Endothelial cell of umbilical vein (primary cell): ENCODE results near the gene CCHCR1. TPM values are rescaled to one million over a fixed set of nuclear protein-coding genes. Genes with fewer than 3 reads are reported as not detected.

Experiments
- BruUV-seq: library from RNA; stranded (reverse); fragments of 400-500 nt; replicated peaks from 2 replicates; lab custom pipeline; 2021; lab: Mats Ljungman, UMichigan
- CTCF ChIA-PET: fragments of 300-600, 350-600 bp; sonication (Branson Sonifier 250); formaldehyde crosslinking; loops from one replicate; lab custom pipeline; 2021; ENCODE audit warnings: antibody characterized with exemption, inconsistent platforms; lab: Charles Lee
- POLR2A ChIA-PET: fragments of 300-600, 350-600 bp; sonication (Branson Sonifier 250); formaldehyde crosslinking; loops from one replicate; lab custom pipeline; 2021; ENCODE audit warnings: antibody characterized with exemption, inconsistent platforms; lab: Charles Lee
- DNase-seq: peaks from one replicate; pipeline ENCODE4 v3.0.0-alpha.2; 2011; ENCODE audit warnings: low read depth, low spot score
- FAIRE-seq: peaks from 2 replicates; lab custom pipeline; 2011; peaks lifted over from hg19 to GRCh38; lab: Jason Lieb, UNC
- H2AFZ ChIP-seq: 2 replicates; pipeline ENCODE4 v1.6.0; 2012; ENCODE audit warnings: low read depth, low read length, control low read depth, inconsistent platforms
- H3K27ac ChIP-seq: 2 replicates; pipeline ENCODE4 v1.5.1; 2011; ENCODE audit warnings: low read depth, mild to moderate bottlenecking, control low read depth, low read length, moderate library complexity; ENCODE audit not compliant: insufficient read depth
- H3K27me3 ChIP-seq, 2 experiments: 2 replicates each; pipeline versions ENCODE4 v1.6.0 to v1.6.1; 2011; ENCODE audit warnings: low read length in 2 of 2, mixed read lengths in 1 of 2; ENCODE audit not compliant: control insufficient read depth in 2 of 2, insufficient read depth in 2 of 2
- H3K36me3 ChIP-seq, 2 experiments: 2 replicates in 1 of 2; 3 replicates in 1 of 2; pipeline ENCODE4 v1.5.1; 2011; ENCODE audit warnings: low read length in 2 of 2, mild to moderate bottlenecking in 1 of 2, moderate library complexity in 1 of 2; ENCODE audit not compliant: control insufficient read depth in 2 of 2, insufficient read depth in 2 of 2; ENCODE audit errors: extremely low read depth in 1 of 2
- H3K4me1 ChIP-seq: 3 replicates; pipeline ENCODE4 v1.5.1; 2011; ENCODE audit warnings: mild to moderate bottlenecking, low read length; ENCODE audit not compliant: control insufficient read depth, insufficient read depth; ENCODE audit errors: extremely low read depth
- H3K4me2 ChIP-seq: 2 replicates; pipeline ENCODE4 v1.6.1; 2011; ENCODE audit warnings: low read length, control low read depth, mixed read lengths; ENCODE audit not compliant: insufficient read depth
- H3K4me3 ChIP-seq, 3 experiments: fragments of 200-600 bp in 1 of 3; sonication (generic), shearing (Covaris generic) in 1 of 3; replicated peaks in 1 of 3; 2 replicates each; pipeline ENCODE4 v1.5.1; 2011 to 2016; ENCODE audit warnings: control low read depth in 3 of 3, low read length in 3 of 3, mild to moderate bottlenecking in 2 of 3, inconsistent platforms in 1 of 3, low read depth in 1 of 3, moderate library complexity in 1 of 3; ENCODE audit not compliant: insufficient read depth in 1 of 3
- H3K79me2 ChIP-seq: 2 replicates; pipeline ENCODE4 v1.6.0; 2012; ENCODE audit warnings: low read length, inconsistent platforms; ENCODE audit not compliant: control insufficient read depth, insufficient read depth
- H3K9ac ChIP-seq: replicated peaks from 2 replicates; pipeline ENCODE3; 2011; ENCODE audit warnings: low read length, control low read depth; ENCODE audit not compliant: insufficient read depth; ENCODE audit errors: extremely low read depth
- H3K9me1 ChIP-seq: replicated peaks from 3 replicates; pipeline ENCODE4 v1.6.0; 2011; ENCODE audit warnings: mild to moderate bottlenecking, low read length; ENCODE audit not compliant: control insufficient read depth, insufficient read depth; ENCODE audit errors: extremely low read depth
- H3K9me3 ChIP-seq: replicated peaks from 2 replicates; pipeline ENCODE4 v1.5.1; 2012; ENCODE audit warnings: low read length, inconsistent platforms; ENCODE audit not compliant: control insufficient read depth, insufficient read depth
- H4K20me1 ChIP-seq: replicated peaks from 2 replicates; pipeline ENCODE3; 2011; ENCODE audit warnings: mild to moderate bottlenecking, low read length; ENCODE audit not compliant: control insufficient read depth, insufficient read depth; ENCODE audit errors: extremely low read depth
- EZH2 ChIP-seq: IDR thresholded peaks from 2 replicates; pipeline ENCODE4 v1.6.1; 2012; ENCODE audit warnings: borderline replicate concordance, low read depth, mild to moderate bottlenecking, moderate library complexity, low read length, inconsistent platforms; ENCODE audit not compliant: severe bottlenecking
- FOS ChIP-seq: IDR thresholded peaks from 2 replicates; pipeline ENCODE4 v1.6.1; 2011; ENCODE audit warnings: mild to moderate bottlenecking, low read length, moderate library complexity, borderline replicate concordance; ENCODE audit not compliant: insufficient read depth
- GATA2 ChIP-seq: IDR thresholded peaks from 2 replicates; pipeline ENCODE4 v1.7.0; 2011; ENCODE audit warnings: low read depth, mild to moderate bottlenecking, moderate library complexity, mixed read lengths, low read length; ENCODE audit not compliant: insufficient read length, insufficient read depth
- JUN ChIP-seq: IDR thresholded peaks from 2 replicates; pipeline ENCODE4 v1.6.1; 2011; ENCODE audit warnings: borderline replicate concordance, low read depth; ENCODE audit not compliant: insufficient read length, insufficient read depth
- MYC ChIP-seq: IDR thresholded peaks from one replicate; pipeline ENCODE4 v1.6.1; 2011; ENCODE audit warnings: mild to moderate bottlenecking, low read depth, low read length
- POLR2A ChIP-seq: IDR thresholded peaks from 2 replicates; pipeline ENCODE4 v1.6.1; 2012; ENCODE audit warnings: low read depth, mild to moderate bottlenecking, control low read depth, low read length
- POLR2AphosphoS5 ChIP-seq: IDR thresholded peaks from 2 replicates; pipeline ENCODE4 v1.6.1; 2012; ENCODE audit warnings: low read depth, mild to moderate bottlenecking, control low read depth, low read length, moderate library complexity; ENCODE audit not compliant: insufficient read depth
- dilution Hi-C: fragments of 300-500 bp; cut with MboI; formaldehyde crosslinking; loops from one replicate; pipeline ENCODE4 v1.15.0; 2019; ENCODE audit warnings: low sequenced_read_pairs; ENCODE audit not compliant: extremely low pct_ligation_motif_present
- intact Hi-C: fragments of 100-400 bp; cut with micrococcal nuclease; formaldehyde crosslinking; loops from one replicate; pipeline ENCODE4 v1.10.0; 2022
- polyA plus RNA-seq, 4 experiments: library from polyadenylated mRNA; depleted of rRNA in 3 of 4; stranded (reverse) in 3 of 4; unstranded in 1 of 4; fragments of >200 nt; gene quantifications; 2 replicates each; pipeline versions ENCODE4 v1.2.1 to v1.2.3, GENCODE V29; 2011 to 2012; ENCODE audit warnings: missing spikeins in 1 of 4
- total RNA-seq: library from RNA; stranded (reverse); gene quantifications from 2 replicates; pipeline ENCODE4 v1.2.3, GENCODE V29; 2021
- TF ChIP-seq, protein P1 (sequence below): IDR thresholded peaks from 2 replicates; pipeline ENCODE4 v1.6.1; 2011; ENCODE audit not compliant: insufficient read depth, insufficient read length
- TF ChIP-seq, protein P2 (sequence below), 2 donors: IDR thresholded peaks; 1 replicate in 1 of 2; 2 replicates in 1 of 2; pipeline ENCODE4 v1.5.1; 2011; ENCODE audit warnings: low read length in 2 of 2, mild to moderate bottlenecking in 2 of 2, moderate library complexity in 2 of 2, control low read depth in 1 of 2, inconsistent platforms in 1 of 2, low read depth in 1 of 2; ENCODE audit not compliant: insufficient read depth in 1 of 2; ENCODE audit errors: extremely low read depth in 1 of 2

CCHCR1 gene
- total and polyA plus RNA-seq, 2 donors (not counting 3 experiments of a cell fraction or from before 2014, with no cell fraction given): 12.8 to 23.2 TPM

DNA sequence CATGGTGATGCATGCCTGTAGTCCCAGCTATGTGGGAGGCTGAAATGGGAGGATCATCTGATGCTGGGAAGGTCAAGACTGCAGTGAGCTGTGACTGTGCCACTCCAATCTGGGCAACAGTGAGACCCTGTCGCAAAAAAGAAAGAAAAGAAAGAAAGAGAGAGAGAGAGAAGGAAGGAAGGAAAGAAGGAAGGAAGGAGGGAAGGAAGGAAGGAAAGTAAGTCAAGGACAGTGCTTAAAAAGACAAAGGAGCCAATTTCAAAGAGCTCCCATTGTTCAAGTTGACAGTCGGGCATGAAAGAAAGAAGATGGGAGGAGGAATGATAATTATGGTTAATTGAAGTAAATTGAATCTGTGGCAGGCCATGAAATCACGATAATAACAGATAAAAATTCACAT lies 61.4 kb downstream of the CCHCR1 start:
- Histone ChIP-seq H3K79me2 (no peaks in the 10 kb centered on the region), H3K27ac (no peak overlapping the region), H4K20me1 (no peaks in the 10 kb centered on the region), H3K36me3 (no peaks in the 10 kb centered on the region), H2AFZ (no peak overlapping the region), H3K4me1 (peaks cover 41% of the 10 kb centered on the region), H3K4me2 (no peak overlapping the region), H3K9me3 (no peaks in the 10 kb centered on the region), H3K9me1 (no peaks in the 10 kb centered on the region), H3K27me3 (no peaks in the 10 kb centered on the region), H3K9ac (no peak overlapping the region), H3K4me3 (no peak overlapping the region)
- intact Hi-C loops (loop anchor here (2.0 kb wide), 1 partner anchor 27 kb away; no protein-coding TSS in a partner anchor), dilution Hi-C loops (no loop called here)
- no TSS peak for BruUV-seq
- DNase-seq (no peak), FAIRE-seq (no peak)
- CTCF ChIA-PET: interaction anchor here (0.8 to 6.3 kb wide), 4 partner anchors 9 to 274 kb away, joined by 3 to 45 read pairs (median 14); partner anchors contain the start of gene PSORS1C1
- TF ChIP-seq, protein P1, sequence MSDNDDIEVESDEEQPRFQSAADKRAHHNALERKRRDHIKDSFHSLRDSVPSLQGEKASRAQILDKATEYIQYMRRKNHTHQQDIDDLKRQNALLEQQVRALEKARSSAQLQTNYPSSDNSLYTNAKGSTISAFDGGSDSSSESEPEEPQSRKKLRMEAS: no peak
- TF ChIP-seq EZH2: no peak
- TF ChIP-seq FOS: no peak
- TF ChIP-seq POLR2A: no peak
- TF ChIP-seq, protein P2, sequence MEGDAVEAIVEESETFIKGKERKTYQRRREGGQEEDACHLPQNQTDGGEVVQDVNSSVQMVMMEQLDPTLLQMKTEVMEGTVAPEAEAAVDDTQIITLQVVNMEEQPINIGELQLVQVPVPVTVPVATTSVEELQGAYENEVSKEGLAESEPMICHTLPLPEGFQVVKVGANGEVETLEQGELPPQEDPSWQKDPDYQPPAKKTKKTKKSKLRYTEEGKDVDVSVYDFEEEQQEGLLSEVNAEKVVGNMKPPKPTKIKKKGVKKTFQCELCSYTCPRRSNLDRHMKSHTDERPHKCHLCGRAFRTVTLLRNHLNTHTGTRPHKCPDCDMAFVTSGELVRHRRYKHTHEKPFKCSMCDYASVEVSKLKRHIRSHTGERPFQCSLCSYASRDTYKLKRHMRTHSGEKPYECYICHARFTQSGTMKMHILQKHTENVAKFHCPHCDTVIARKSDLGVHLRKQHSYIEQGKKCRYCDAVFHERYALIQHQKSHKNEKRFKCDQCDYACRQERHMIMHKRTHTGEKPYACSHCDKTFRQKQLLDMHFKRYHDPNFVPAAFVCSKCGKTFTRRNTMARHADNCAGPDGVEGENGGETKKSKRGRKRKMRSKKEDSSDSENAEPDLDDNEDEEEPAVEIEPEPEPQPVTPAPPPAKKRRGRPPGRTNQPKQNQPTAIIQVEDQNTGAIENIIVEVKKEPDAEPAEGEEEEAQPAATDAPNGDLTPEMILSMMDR (IDR thresholded peaks at IDR 0.05; ENCODE audit: extremely low read depth in 1 of 2, insufficient read depth in 1 of 2, low read depth in 1 of 2, low read length in 2 of 2): no peak
- no peak for TF ChIP-seq POLR2AphosphoS5
- TF ChIP-seq MYC: no peak
- TF ChIP-seq GATA2: no peak
- TF ChIP-seq JUN: no peak
- POLR2A ChIA-PET: no interaction called here
